GM12873 (cell line): ENCODE measurements around the gene INSM1.

Experiments
- CTCF ChIP-seq: IDR thresholded peaks from 2 replicates; pipeline ENCODE4 v1.5.1; 2012; ENCODE audit warnings: low read depth, mild to moderate bottlenecking, moderate library complexity, low read length, control low read depth; ENCODE audit not compliant: insufficient read depth; ENCODE audit errors: missing control alignments

INSM1 gene

GRCh38 chr20:20367575-20368417, at the start of gene INSM1:
Gene INSM1, plus strand, starts transcription at chr20:20368104. Its CDS starts 164 bp downstream, at chr20:20368268.
- no peak for TF ChIP-seq CTCF

GRCh38 chr20:20318365-20319161, 49.3 kb upstream of the INSM1 start:
- TF ChIP-seq CTCF, result no peak

GRCh38 chr20:20321134-20321533, 46.8 kb upstream of the INSM1 start:
- TF ChIP-seq CTCF, result no peak

GRCh38 chr20:20321917-20322316, 46.0 kb upstream of the INSM1 start:
- TF ChIP-seq CTCF, result no peak

GRCh38 chr20:20322912-20323311, 45.0 kb upstream of the INSM1 start:
- TF ChIP-seq CTCF, result no peak

GRCh38 chr20:20327746-20328145, 40.2 kb upstream of the INSM1 start:
- no peak for TF ChIP-seq CTCF

- no peak for TF ChIP-seq CTCF
Measured at GRCh38 chr20:20329564-20329963, 38.3 kb upstream of the INSM1 start.
